ENCODE results near the gene STAU1.
"Not testable (repeated sequence)": the region's sequence is repeated elsewhere in the genome, so short reads cannot be mapped to it uniquely, and the experiment has no call there.

The STAU1 gene

GRCh38 chr20:49104979-49105547 is 83.1 kb downstream of the STAU1 start:
- H3K27me3 ChIP-seq (ENCODE audit: control insufficient read depth in 2 of 2, insufficient read depth in 2 of 2, low read length in 2 of 2) = not testable (repeated sequence)

GRCh38 chr20:49104365-49104648 is 83.8 kb downstream of the STAU1 start:
- H3K4me1 ChIP-seq (ENCODE audit: control insufficient read depth in 2 of 2, insufficient read depth in 2 of 2, low read length in 2 of 2) = no peaks in the 10 kb centered on the region
- H3K27me3 ChIP-seq (ENCODE audit: control insufficient read depth in 2 of 2, insufficient read depth in 2 of 2, low read length in 2 of 2) = no peaks in the 10 kb centered on the region
- H3K36me3 ChIP-seq (ENCODE audit: control insufficient read depth in 2 of 2, insufficient read depth in 2 of 2, low read length in 2 of 2) = peaks cover 20 to 30% of the 10 kb centered on the region in 2 donors
- no peaks in the 10 kb centered on the region for H3K9me3 ChIP-seq (ENCODE audit: control insufficient read depth in 2 of 2, low read length in 2 of 2)
- no peak overlapping the region for H3K4me3 ChIP-seq (ENCODE audit: low read length in 2 of 2)
- no peak overlapping the region for H3K27ac ChIP-seq (ENCODE audit: low read depth in 2 of 2, low read length in 2 of 2)
- no peak overlapping the region for H3K9ac ChIP-seq (ENCODE audit: low read depth in 1 of 2, low read length in 2 of 2)

More at GRCh38 chr20:49104979-49105547, 83.1 kb downstream of the STAU1 start:
- H3K4me1 ChIP-seq (ENCODE audit: control insufficient read depth in 2 of 2, insufficient read depth in 2 of 2, low read length in 2 of 2); H3K9me3 ChIP-seq (ENCODE audit: control insufficient read depth in 2 of 2, low read length in 2 of 2); H3K9ac ChIP-seq (ENCODE audit: low read depth in 1 of 2, low read length in 2 of 2); H3K27ac ChIP-seq (ENCODE audit: low read depth in 2 of 2, low read length in 2 of 2); H3K4me3 ChIP-seq (ENCODE audit: low read length in 2 of 2): not testable (repeated sequence)
- H3K36me3 ChIP-seq (ENCODE audit: control insufficient read depth in 2 of 2, insufficient read depth in 2 of 2, low read length in 2 of 2) = peaks cover 24 to 29% of the 10 kb centered on the region in 2 donors

- Histone ChIP-seq H3K4me1 (ENCODE audit: control insufficient read depth in 2 of 2, insufficient read depth in 2 of 2, low read length in 2 of 2) (no peaks in the 10 kb centered on the region), H3K27ac (ENCODE audit: low read depth in 2 of 2, low read length in 2 of 2) (no peak overlapping the region), H3K9ac (ENCODE audit: low read depth in 1 of 2, low read length in 2 of 2) (no peak overlapping the region), H3K9me3 (ENCODE audit: control insufficient read depth in 2 of 2, low read length in 2 of 2) (no peaks in the 10 kb centered on the region), H3K36me3 (ENCODE audit: control insufficient read depth in 2 of 2, insufficient read depth in 2 of 2, low read length in 2 of 2) (peaks cover 22 to 33% of the 10 kb centered on the region in 2 donors), H3K27me3 (ENCODE audit: control insufficient read depth in 2 of 2, insufficient read depth in 2 of 2, low read length in 2 of 2) (no peaks in the 10 kb centered on the region), H3K4me3 (ENCODE audit: low read length in 2 of 2) (no peak overlapping the region)
These were observed 84.3 kb downstream of the STAU1 start for GRCh38 chr20:49103647-49104364.

- Histone ChIP-seq H3K9ac (ENCODE audit: low read depth in 1 of 2, low read length in 2 of 2) (no peak overlapping the region), H3K27ac (ENCODE audit: low read depth in 2 of 2, low read length in 2 of 2) (no peak overlapping the region), H3K9me3 (ENCODE audit: control insufficient read depth in 2 of 2, low read length in 2 of 2) (no peaks in the 10 kb centered on the region), H3K36me3 (ENCODE audit: control insufficient read depth in 2 of 2, insufficient read depth in 2 of 2, low read length in 2 of 2) (peaks cover 23 to 38% of the 10 kb centered on the region in 2 donors), H3K4me3 (ENCODE audit: low read length in 2 of 2) (no peak overlapping the region), H3K27me3 (ENCODE audit: control insufficient read depth in 2 of 2, insufficient read depth in 2 of 2, low read length in 2 of 2) (no peaks in the 10 kb centered on the region), H3K4me1 (ENCODE audit: control insufficient read depth in 2 of 2, insufficient read depth in 2 of 2, low read length in 2 of 2) (no peaks in the 10 kb centered on the region)
These were observed 85.1 kb downstream of the STAU1 start for GRCh38 chr20:49103019-49103418.

GRCh38 chr20:49100972-49101371 is 87.2 kb downstream of the STAU1 start:
- Histone ChIP-seq H3K27ac (ENCODE audit: low read depth in 2 of 2, low read length in 2 of 2) (no peak overlapping the region), H3K4me3 (ENCODE audit: low read length in 2 of 2) (no peak overlapping the region), H3K9me3 (ENCODE audit: control insufficient read depth in 2 of 2, low read length in 2 of 2) (no peaks in the 10 kb centered on the region), H3K36me3 (ENCODE audit: control insufficient read depth in 2 of 2, insufficient read depth in 2 of 2, low read length in 2 of 2) (peaks cover 36 to 50% of the 10 kb centered on the region in 2 donors), H3K9ac (ENCODE audit: low read depth in 1 of 2, low read length in 2 of 2) (no peak overlapping the region), H3K27me3 (ENCODE audit: control insufficient read depth in 2 of 2, insufficient read depth in 2 of 2, low read length in 2 of 2) (no peaks in the 10 kb centered on the region), H3K4me1 (ENCODE audit: control insufficient read depth in 2 of 2, insufficient read depth in 2 of 2, low read length in 2 of 2) (no peaks in the 10 kb centered on the region)

- H3K9me3 ChIP-seq (ENCODE audit: control insufficient read depth in 2 of 2, low read length in 2 of 2); H3K27me3 ChIP-seq (ENCODE audit: control insufficient read depth in 2 of 2, insufficient read depth in 2 of 2, low read length in 2 of 2); H3K4me3 ChIP-seq (ENCODE audit: low read length in 2 of 2); H3K27ac ChIP-seq (ENCODE audit: low read depth in 2 of 2, low read length in 2 of 2); H3K9ac ChIP-seq (ENCODE audit: low read depth in 1 of 2, low read length in 2 of 2); H3K4me1 ChIP-seq (ENCODE audit: control insufficient read depth in 2 of 2, insufficient read depth in 2 of 2, low read length in 2 of 2): not testable (repeated sequence)
- peaks cover 38 to 56% of the 10 kb centered on the region in 2 donors for H3K36me3 ChIP-seq (ENCODE audit: control insufficient read depth in 2 of 2, insufficient read depth in 2 of 2, low read length in 2 of 2)
These were observed 87.8 kb downstream of the STAU1 start for GRCh38 chr20:49100292-49100691.

- H3K27me3 ChIP-seq (ENCODE audit: control insufficient read depth in 2 of 2, insufficient read depth in 2 of 2, low read length in 2 of 2) = no peaks in the 10 kb centered on the region
- peaks cover 47 to 66% of the 10 kb centered on the region in 2 donors for H3K36me3 ChIP-seq (ENCODE audit: control insufficient read depth in 2 of 2, insufficient read depth in 2 of 2, low read length in 2 of 2)
- H3K9me3 ChIP-seq (ENCODE audit: control insufficient read depth in 2 of 2, low read length in 2 of 2) = no peaks in the 10 kb centered on the region
- no peaks in the 10 kb centered on the region for H3K4me1 ChIP-seq (ENCODE audit: control insufficient read depth in 2 of 2, insufficient read depth in 2 of 2, low read length in 2 of 2)
- no peak overlapping the region for H3K27ac ChIP-seq (ENCODE audit: low read depth in 2 of 2, low read length in 2 of 2)
- no peak overlapping the region for H3K4me3 ChIP-seq (ENCODE audit: low read length in 2 of 2)
- H3K9ac ChIP-seq (ENCODE audit: low read depth in 1 of 2, low read length in 2 of 2) = no peak overlapping the region
These were observed 89.1 kb downstream of the STAU1 start for GRCh38 chr20:49099011-49099410.

- peaks cover 48 to 62% of the 10 kb centered on the region in 2 donors for H3K36me3 ChIP-seq (ENCODE audit: control insufficient read depth in 2 of 2, insufficient read depth in 2 of 2, low read length in 2 of 2)
- H3K4me1 ChIP-seq (ENCODE audit: control insufficient read depth in 2 of 2, insufficient read depth in 2 of 2, low read length in 2 of 2) = no peaks in the 10 kb centered on the region
- no peak overlapping the region for H3K4me3 ChIP-seq (ENCODE audit: low read length in 2 of 2)
- no peaks in the 10 kb centered on the region for H3K9me3 ChIP-seq (ENCODE audit: control insufficient read depth in 2 of 2, low read length in 2 of 2)
- H3K27me3 ChIP-seq (ENCODE audit: control insufficient read depth in 2 of 2, insufficient read depth in 2 of 2, low read length in 2 of 2) = no peaks in the 10 kb centered on the region
- no peak overlapping the region for H3K27ac ChIP-seq (ENCODE audit: low read depth in 2 of 2, low read length in 2 of 2)
- no peak overlapping the region for H3K9ac ChIP-seq (ENCODE audit: low read depth in 1 of 2, low read length in 2 of 2)
These were observed 90.0 kb downstream of the STAU1 start for GRCh38 chr20:49098136-49098535.

GRCh38 chr20:49097159-49097558 is 91.0 kb downstream of the STAU1 start:
- peaks cover 45 to 55% of the 10 kb centered on the region in 2 donors for H3K36me3 ChIP-seq (ENCODE audit: control insufficient read depth in 2 of 2, insufficient read depth in 2 of 2, low read length in 2 of 2)

GRCh38 chr20:49096203-49096730 is 91.9 kb downstream of the STAU1 start:
- peaks cover 45 to 52% of the 10 kb centered on the region in 2 donors for H3K36me3 ChIP-seq (ENCODE audit: control insufficient read depth in 2 of 2, insufficient read depth in 2 of 2, low read length in 2 of 2)
- no peak overlapping the region for H3K27ac ChIP-seq (ENCODE audit: low read depth in 2 of 2, low read length in 2 of 2)
- no peaks in the 10 kb centered on the region for H3K4me1 ChIP-seq (ENCODE audit: control insufficient read depth in 2 of 2, insufficient read depth in 2 of 2, low read length in 2 of 2)
- H3K4me3 ChIP-seq (ENCODE audit: low read length in 2 of 2) = no peak overlapping the region
- H3K9ac ChIP-seq (ENCODE audit: low read depth in 1 of 2, low read length in 2 of 2) = no peak overlapping the region
- H3K9me3 ChIP-seq (ENCODE audit: control insufficient read depth in 2 of 2, low read length in 2 of 2) = no peaks in the 10 kb centered on the region
- H3K27me3 ChIP-seq (ENCODE audit: control insufficient read depth in 2 of 2, insufficient read depth in 2 of 2, low read length in 2 of 2) = no peaks in the 10 kb centered on the region

More at GRCh38 chr20:49097159-49097558, 91.0 kb downstream of the STAU1 start:
- Histone ChIP-seq H3K27me3 (ENCODE audit: control insufficient read depth in 2 of 2, insufficient read depth in 2 of 2, low read length in 2 of 2) (no peaks in the 10 kb centered on the region), H3K9me3 (ENCODE audit: control insufficient read depth in 2 of 2, low read length in 2 of 2) (no peaks in the 10 kb centered on the region), H3K4me3 (ENCODE audit: low read length in 2 of 2) (no peak overlapping the region), H3K27ac (ENCODE audit: low read depth in 2 of 2, low read length in 2 of 2) (no peak overlapping the region), H3K4me1 (ENCODE audit: control insufficient read depth in 2 of 2, insufficient read depth in 2 of 2, low read length in 2 of 2) (no peaks in the 10 kb centered on the region), H3K9ac (ENCODE audit: low read depth in 1 of 2, low read length in 2 of 2) (no peak overlapping the region)
